Measurements from ENCODE around the gene KIF3C.
"Not testable (repeated sequence)": the region's sequence is repeated elsewhere in the genome, so short reads cannot be mapped to it uniquely, and the experiment has no call there.

KIF3C gene

DNA sequence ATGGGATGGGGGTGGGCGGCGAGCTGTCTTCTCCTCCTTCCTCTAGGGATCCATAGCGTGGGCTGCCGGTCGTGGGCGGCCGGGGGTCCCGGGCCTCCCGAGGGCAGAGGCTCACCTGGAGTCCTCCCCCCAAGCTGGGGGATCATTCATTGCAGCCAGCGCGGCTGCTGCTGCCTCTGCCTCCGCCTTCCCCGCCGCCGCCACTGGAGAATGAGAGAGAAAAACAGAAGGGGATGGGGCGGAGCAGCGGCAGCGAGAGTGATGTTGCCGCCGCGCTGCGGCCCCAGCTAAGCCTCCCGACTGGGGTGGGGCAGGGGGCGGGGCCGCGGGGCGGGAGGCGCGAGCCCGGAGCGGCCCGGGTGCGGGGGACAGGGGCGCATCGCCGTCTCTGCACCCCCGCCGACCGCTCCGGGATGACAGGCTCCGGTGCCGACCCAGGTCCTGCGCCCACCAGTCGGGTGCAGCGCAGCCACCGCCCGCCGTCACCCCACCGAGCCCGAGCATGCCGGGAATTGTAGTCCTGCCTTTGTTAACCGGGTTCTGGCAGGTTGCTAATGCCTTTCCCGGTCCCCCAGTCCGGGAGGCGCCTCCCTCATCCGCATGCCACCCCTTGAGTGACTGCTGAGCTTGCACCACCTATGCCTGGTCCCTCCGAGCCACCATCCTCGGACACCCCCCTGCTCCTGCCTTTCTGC, at the start of gene KIF3C:
Gene KIF3C, minus strand, starts transcription at position 225 of the 695 bp plus-strand sequence. CDS start 580 bp downstream, outside the sequence.
- peak; percentile 38 to 68 (median 64) for DNase-seq

DNA sequence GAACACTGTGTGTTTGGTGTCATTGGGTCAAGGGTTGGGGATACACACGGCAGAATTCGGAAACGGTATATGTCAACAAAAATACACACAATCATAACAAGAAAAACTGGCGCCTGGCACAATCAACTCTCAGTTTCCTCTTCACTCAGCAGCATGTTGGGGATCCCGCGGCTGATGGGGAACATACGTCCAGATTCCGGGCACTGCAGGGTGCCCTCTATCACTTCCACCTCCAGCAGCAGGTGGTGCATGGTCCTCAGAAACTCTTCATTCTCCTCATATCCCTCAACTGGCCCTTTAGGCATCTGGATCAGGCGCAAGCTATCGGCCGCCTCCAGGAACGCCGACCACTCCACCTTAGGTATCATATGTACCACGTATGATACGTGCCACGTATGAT, 45.8 kb upstream of the KIF3C start:
- DNase-seq: not testable (repeated sequence)

DNA sequence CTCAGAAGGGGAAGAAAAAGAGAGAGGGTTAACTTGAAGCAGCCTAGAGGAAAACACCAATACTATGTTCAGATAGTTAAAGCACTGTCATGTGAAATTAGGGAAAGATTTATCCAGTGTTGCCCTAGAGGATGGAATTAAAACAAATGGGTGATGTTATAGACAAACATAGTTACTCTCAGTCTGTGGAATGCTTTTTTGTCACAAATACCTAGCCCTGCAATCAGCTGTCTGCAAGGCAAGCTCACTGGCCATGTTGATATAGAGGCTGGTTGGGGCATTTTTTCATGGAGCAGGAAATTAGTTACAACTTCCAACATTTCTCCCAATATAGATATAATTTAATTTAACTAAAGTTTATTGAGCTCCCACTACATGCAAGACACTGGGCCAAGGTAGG, 43.2 kb upstream of the KIF3C start:
- DNase-seq: no peak

DNA sequence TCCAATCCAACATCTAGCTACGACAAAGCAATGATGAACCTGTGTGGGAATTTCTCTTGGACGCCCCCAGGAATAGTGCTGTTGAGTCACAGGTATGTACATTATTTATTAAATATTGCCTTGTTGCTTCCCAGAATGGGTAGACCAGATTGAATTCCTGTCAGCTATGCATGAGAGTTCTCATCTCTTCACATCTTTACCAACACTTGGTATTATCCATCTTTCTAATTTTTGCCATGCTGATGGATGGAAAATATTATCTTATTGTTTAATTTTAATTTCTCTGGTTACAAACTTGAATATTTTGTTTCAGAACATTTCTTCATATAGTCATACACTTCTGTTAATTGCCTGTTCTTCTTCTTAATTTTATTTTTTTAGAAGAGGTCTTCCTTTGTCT, 42.0 kb upstream of the KIF3C start:
- DNase-seq: no peak

DNA sequence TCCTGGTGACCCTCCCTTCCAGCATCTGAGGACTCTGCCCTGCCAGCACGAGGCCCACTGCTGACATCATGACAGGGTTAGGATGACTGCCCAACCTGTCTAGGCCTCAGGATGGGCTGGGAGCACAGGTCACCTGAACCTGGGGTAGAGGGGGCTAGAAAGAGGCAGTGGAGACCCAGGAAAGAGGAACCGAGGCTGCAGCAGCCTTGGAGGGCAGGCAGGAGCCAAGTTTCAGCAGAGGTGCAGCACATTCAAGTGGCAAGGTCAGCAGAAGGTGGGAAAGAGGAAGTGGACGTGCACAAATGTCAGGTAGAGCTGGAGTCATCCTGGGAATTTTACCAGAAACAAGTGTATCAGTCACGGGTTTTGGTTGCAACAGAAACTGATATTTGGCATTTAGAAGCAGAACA, 37.9 kb upstream of the KIF3C start:
- DNase-seq: no peak

DNA sequence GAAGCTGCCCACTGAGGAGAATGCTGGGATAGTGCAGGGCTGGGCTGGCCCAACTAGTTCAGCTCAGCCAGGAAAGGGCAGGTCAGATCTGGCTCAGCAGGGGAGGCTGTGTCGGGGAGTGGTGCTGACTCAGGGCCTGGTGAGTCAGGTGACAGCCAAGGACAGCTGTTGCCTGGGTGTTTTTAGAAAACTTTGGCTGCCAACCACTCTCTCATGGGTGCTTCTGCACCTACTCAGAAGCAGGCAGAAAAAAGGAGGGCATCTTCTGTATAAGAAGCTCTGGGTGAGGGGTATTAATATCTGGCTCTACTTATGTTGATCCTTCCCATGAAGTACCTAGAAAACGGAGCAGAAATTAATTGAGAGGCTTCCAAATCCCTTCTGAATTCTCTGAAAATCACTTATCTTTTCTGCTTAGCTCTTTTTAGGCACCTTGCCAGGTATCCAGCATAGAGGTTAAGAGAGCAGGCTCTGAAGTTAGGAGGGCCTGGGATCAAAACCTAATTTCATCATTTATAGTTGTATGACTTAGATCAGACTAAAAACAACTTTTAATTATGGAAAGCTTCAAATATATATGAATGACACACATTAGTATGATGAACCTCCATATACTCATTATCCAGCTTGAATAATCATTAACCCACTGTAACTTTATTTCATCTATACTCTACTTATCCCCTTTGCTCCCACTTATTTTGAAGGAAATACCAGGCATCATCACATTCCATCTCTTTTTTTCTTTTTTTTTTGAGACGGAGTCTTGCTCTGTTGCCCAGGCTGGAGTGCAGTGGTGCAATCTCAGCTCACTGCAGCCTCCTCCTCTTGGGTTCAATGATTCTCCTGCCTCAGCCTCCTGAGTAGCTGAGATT, 36.1 kb upstream of the KIF3C start:
- DNase-seq: no peak

DNA sequence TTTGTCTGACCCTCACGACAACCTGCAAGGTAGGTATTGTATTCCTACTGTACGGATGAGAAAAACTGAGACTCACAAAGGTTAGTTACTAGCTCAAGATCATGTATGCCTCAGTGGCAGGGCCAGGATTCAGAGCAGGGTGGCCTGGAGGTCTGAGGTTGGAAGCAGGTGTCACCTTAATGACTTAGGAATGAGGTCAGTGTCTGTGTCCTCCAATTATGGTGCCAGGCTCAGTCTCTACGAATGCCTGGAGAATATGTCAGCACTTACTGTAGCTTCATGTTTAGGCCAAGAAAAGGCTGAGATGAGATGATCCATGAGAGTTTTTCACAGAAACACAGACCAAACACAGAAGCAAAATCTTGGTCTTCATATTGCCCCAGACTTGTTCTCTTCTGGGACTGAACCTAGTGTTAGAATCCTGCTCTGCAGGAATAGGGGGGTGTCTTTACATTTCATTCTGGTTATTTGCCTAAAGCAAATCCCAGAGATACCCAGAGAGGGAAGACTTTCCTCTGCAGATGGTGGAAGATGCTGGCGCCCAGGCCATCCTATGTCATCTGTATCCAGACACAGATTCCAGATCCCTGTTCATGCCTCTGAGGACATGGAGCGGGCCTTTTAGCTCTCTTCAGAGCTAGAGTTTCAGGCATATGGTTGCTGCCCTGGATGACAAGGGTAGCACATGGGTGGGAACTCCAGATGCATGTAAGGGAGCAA, 35.3 kb upstream of the KIF3C start:
- DNase-seq: no peak

DNA sequence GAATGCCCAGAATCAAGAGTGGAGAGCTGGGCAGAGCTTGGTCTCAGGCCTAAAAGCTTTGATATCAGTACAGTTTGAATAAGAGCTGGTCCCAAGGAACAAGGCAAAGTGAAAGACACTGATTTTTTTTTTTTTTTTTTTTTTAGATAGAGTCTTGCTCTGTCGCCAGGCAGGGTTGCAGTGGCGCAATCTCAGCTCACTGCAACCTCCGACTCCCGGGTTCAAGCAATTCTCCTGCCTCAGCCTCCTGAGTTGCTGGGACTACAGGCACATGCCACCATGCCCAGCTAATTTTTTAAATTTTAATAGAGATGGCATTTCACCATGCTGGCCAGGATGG, 34.4 kb upstream of the KIF3C start:
- DNase-seq: not testable (repeated sequence)

DNA sequence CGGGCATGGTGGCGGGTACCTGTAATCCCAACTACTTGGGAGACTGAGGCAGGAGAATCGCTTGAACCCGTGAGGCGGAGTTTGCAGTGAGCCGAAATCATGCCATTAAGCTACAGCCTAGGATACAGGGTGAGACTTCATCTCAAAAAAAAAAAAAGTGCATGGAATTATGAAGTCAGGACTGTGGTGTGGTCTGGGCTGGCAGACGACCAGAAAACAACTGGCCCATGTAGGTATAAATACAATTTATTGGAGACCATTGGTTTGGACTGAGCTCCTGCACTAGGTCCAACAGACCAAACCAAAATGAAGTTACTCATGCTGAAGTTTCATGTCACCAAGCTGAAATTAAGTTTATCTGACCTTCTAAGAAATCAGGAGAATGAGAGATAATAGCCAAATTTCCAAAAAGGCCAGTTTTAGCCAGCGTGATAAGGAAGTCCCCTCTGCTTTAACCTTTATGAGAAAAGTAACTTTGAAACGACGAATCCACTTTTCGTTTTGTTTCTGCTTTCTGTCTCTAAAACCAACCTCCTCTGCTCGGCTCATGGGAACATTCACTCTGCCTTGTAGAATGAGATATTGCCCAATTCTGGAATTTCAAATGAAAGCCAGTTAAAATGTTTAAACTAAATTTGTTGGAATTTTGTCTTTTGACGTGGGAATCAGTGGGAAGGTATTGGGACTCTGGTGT, 33.9 kb upstream of the KIF3C start:
- no peak for DNase-seq

DNA sequence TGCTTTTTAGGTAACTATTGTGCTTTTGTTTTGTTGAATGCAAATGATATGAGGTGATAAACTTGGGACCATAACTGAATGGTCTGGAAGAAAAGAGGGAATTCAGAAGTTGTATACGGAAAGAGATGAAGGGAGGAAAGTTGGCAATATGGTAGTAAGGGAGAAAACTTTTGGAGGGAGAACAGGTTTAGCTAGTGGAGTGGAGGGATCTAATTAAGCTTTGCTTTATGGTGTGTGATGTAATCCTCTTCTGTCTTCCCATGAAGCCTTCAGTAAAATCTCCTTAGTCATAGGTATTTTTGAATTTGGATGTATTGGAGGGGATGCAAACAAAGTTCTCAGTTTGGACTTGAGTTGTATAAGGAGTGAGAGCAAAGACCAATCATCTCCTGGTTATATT, 31.4 kb upstream of the KIF3C start:
- no peak for DNase-seq

DNA sequence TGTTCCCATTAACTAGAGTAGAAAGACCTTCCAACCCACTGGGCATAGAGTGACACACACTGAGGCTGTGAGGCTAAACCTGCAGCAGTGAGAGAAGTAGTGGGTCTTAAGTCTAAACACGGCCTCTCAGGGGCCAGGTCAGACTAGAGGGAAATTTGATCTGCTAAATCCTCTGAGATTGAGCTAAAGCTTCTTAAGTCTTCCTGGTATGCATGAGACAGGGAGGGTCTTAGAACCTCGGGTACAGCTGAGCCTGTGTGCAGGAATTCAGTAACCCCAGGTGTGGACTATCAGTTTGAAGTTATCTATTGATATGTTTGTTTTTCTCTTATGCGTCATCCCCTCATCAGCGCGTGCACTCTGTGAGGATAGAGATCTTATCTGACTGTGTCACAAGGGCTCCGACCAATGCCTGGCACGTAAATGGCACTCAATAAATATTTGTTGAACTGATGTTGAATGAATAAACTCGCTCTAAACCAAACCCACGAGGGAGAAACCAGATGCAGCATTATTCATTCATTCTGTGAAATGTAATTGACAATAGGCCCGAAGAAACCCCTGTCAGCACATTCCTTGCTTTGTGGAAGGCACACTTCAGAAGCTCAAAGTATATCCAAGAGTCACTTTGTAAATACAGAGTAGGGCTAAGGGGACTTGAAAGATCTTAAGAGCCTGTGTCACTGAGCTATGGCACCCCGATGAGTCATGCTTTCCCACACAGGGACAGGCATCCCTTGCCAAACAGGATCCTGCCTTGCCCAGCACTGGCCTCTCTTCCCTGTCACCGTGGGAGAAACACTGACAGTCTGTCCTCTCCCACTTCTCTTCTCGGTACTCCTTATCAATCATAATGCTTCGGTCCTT, 29.9 kb upstream of the KIF3C start:
- DNase-seq: no peak

DNA sequence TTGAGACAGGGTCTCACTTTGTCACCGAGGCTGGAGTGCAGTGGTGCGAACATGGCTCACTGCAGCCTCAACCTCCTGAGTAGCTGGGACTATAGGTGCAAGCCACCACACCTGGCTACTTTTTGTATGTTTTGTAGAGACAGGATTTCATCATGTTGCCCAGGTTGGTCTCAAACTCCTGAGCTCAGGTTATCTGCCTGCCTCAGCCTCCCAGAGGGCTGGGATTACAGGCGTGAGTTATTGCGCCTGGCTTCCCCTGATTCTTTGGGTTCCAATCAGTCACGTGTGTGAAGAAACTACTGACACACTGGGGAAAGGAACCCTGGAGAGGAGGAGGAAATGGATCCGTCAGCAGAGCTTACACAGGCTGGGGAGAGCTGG, 29.3 kb upstream of the KIF3C start:
- DNase-seq: no peak

DNA sequence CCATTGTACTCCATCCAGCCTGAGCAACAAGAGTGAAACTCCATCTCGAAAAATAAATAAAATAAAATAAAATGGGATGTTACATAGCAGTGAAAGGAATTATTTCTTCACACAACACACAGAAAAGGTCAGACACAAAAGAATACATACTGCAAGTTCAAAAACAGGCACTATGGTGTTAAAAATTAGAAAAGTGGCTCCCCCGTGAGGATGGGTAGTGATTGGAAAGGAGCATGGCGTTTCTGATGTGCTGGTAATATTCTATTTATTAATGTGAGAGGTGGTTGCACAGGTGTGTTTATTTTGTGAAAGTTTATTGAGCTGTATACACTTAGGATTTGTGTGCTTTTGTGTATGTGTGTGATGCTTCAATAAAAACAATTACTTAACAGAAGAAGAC, 28.6 kb upstream of the KIF3C start:
- DNase-seq: no peak

DNA sequence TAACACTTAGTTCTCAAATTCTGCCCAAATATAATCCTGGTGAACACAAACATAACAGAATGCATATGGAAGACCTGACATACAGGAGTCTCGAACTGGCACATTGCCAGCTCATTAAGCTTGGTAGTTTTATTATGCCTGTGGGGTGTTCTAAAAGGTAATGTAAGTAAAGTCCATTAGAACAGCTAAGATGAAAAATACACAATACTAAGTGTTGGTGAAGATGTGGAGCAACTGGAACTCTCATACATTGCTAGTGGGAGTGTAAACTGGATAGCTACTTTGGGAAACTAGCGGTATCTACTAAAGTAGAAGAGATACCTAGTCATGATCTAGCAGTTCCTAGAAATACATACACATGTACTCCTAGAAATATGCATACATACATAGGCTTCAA, 27.3 kb upstream of the KIF3C start:
- no peak for DNase-seq

DNA sequence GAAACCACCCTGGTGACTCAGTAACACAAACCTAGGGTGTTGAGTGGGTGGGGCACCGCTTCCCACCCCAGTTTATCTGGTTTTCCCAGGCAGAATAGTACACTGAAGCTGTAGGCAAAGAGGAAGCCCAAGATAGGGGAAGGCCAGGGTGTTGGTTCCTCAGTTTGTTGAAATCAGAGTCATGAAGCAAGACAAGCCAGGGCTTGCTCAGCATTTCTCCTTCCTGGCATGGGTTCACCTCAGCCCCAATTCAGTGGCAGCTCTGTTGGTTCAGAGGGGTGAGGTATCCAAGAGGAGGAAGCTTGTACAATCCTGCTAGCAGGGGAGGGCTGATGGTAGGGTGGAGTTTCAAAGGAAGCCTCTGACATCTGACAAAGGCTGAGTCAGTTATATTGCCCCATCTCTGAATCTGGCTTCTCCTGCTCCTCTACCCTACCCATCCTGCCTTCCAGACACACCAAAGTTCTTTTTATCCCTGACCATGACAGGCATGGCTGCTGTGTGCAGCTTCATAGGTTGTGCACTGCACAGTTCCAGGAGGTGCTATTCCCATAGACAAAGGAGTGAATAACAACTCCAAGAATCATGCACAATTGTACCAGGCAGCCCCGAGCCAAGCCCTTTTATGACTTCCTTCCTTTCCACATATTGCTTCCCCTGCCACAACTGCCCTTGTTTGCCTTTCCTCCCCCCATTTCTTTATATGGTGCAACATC, 26.7 kb upstream of the KIF3C start:
- no peak for DNase-seq

DNA sequence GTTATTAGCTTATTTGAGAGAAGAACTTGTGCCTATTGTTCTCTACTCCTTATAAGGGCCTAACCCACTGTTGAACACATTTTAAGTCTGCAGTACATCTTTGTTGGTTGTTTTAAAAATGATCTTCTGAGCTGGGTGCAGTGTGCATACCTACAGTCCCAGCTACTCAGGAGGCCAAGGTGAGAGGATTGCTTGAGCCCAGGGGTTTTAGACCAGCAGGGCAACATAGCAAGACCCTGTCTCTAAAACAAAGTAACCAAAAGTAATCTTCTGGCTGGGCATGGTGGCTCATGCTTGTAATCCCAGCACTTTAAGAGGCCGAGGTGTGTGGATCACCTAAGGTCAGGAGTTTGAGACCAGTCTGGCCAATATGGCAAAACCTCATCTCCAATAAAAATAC, 25.8 kb upstream of the KIF3C start:
- DNase-seq: no peak

DNA sequence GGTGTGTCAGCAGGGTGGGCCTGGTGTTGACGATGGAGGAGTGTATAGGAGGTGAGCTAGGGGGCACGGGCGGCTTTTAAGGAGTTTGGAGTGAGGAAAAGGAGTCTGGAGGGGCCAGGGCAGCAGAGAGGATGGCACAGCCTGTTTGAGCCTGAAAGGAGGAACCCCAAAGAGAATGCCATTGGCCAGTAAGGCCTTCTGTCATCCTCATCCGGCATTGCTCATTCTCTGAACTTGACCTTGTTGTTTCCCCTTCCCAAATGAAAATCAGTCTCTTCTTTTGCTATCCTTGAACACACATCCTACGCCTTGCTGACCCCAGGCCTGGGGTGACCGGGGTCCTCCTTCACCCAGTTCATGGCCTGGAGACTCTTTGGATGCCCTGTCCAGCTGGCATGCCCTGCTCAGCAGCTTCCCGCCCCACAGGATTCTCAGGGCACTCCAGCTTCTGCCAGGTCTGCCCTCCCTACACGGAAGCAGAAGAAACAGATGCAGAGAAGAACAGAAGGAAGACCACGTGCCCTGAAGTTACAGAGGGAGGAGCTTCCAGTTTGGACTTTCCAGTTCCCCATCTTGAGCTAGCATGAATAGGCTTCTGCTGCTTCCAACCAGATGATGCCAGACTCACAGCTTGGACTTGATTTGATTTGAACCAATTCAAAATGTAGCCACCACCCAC, 20.5 kb upstream of the KIF3C start:
- DNase-seq: no peak

DNA sequence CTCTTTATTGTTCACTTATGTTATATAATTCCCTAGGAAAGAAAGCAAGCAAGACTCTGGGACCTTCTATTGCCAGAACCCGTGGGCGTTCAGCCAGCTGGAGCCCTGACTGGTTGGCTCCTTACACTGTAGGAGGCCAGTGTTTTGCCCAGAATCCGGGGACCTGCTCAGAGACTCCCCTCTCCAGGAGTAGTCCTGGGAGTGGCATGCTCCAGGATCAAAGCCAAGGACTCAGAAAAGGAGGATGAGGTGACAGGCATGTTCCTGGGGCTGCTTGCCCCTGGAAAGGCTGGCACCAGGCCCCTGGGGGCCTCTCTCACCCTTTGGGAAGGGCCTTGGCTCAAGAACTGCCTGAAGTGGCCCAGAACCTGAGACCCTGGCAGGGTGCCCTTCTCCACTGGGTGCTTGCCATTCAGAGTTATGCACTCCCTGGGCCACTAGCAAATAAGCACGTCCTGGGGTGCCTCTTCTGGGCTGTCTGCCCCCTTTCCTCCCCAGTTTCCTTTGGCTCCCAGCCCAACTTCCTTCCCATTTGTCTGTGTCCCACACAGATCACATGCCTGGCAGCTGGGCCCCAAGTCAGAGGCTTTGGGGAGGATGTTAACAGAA, 19.6 kb upstream of the KIF3C start:
- no peak for DNase-seq

DNA sequence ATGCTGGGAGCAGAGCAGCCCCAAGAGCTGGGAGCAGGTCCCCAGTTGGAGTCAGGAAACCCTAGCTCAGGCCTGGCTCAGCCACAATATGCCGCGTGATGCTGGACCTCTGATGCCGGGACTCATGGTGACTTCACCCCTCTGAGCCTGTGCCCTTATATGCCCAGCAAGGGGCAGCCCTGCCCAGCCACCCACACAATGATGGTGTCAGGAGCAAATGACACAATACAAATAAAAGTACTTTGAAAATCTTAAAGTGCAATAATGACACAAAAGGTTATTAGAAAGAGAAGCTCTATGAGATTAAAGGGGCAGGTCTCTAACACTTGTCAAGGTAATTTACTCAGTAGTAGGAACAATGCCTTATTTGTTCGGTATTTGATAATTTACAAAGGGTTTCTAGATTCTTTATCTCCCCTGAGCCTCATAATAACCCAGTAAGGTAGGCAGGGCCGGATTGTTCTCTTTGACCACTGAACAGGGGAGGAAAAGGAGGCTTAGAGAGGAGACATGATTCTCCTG, 18.3 kb upstream of the KIF3C start:
- no peak for DNase-seq

DNA sequence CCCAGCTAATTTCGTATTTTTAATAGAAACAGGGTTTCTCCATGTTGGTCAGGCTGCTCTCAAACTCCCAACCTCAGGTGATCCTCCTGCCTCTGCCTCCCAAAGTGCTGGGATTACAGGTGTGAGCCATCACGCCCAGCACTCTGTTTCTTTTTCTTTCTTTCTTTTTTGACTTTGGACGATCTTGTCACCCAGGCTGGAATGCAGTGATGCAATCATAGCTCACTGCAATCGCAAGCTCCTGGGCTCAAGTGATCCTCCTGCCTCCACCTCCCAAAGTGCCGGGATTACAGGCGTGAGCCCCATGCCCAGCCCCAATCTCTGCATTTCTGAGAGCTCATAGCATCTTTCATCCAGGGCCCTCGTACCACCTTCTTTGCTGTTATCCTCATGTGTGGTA, 17.1 kb upstream of the KIF3C start:
- not testable (repeated sequence) for DNase-seq
